ENCODE data around the gene QSOX1.

Gene QSOX1

GRCh38 chr1:180165096-180165495 is 10.4 kb downstream of the QSOX1 start:
- TF ChIP-seq, protein P1, sequence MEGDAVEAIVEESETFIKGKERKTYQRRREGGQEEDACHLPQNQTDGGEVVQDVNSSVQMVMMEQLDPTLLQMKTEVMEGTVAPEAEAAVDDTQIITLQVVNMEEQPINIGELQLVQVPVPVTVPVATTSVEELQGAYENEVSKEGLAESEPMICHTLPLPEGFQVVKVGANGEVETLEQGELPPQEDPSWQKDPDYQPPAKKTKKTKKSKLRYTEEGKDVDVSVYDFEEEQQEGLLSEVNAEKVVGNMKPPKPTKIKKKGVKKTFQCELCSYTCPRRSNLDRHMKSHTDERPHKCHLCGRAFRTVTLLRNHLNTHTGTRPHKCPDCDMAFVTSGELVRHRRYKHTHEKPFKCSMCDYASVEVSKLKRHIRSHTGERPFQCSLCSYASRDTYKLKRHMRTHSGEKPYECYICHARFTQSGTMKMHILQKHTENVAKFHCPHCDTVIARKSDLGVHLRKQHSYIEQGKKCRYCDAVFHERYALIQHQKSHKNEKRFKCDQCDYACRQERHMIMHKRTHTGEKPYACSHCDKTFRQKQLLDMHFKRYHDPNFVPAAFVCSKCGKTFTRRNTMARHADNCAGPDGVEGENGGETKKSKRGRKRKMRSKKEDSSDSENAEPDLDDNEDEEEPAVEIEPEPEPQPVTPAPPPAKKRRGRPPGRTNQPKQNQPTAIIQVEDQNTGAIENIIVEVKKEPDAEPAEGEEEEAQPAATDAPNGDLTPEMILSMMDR (conservative IDR thresholded peaks at IDR 0.05; ENCODE audit: low read depth, low read length) = no peak
- no peak overlapping the region for H2AFZ ChIP-seq (ENCODE audit: low read depth)

DNA sequence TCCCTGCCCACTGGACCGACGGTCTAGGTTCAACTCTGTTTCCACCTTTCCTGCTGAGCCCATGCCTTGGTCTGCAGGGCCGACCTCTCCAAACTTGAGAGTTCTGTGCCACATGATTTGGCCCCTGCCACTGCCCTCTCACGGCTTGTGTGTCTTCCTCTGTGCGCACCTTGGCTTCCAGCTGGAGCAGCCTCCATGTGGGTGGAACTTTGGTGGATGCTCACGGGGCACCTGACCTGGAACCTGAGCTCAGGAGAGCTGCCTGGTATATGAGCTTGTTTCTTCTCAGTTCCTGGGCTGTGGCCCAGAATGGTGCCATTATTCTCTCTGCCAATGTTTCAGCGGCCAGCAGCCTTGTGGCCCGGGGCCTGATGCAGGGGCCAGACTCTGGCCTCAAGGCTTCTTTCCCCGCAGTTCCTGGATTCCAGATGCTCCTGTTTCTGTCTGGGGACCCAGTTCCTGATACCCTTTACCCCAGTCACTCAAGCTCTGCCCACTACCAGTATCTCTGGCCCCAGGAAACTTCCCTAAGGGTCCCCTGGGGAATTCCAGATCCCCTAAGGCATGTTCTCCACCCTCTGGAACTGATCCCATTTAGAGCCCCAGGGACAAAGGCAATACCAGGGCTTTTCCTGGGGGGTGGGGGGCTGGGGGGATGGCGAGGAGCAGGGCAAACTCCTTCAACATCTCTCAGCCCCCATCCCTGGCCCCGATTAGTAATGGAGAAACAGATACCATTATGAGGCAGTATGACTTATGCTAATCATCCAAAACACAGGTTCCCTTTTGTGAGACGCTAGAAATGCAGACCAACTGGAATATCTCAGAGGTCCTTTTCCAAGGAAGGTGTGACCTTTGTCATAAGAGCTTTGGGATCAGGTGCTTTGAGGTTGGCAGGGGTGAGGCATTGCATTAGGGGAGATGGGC is 11.1 kb downstream of the QSOX1 start:
- Histone ChIP-seq H3K4me2 (no peak overlapping the region), H3K36me3 (ENCODE audit: insufficient read depth) (no peaks in the 10 kb centered on the region), H3K79me2 (ENCODE audit: insufficient read depth, low read depth) (no peaks in the 10 kb centered on the region), H2AFZ (ENCODE audit: low read depth) (no peak overlapping the region), H3K27ac (no peak overlapping the region), H3K4me1 (ENCODE audit: low read depth, poor library complexity, severe bottlenecking) (no peaks in the 10 kb centered on the region), H3K9ac (no peak overlapping the region), H4K20me1 (ENCODE audit: insufficient read depth) (no peaks in the 10 kb centered on the region), H3K4me3 (IDR thresholded peaks at IDR 0.05; ENCODE audit: insufficient read depth, low read depth, low read length) (no peak overlapping the region), H3K27me3 (ENCODE audit: insufficient read depth, low read depth) (no peaks in the 10 kb centered on the region)
- TF ChIP-seq, protein P1 (conservative IDR thresholded peaks at IDR 0.05; ENCODE audit: low read depth, low read length) = no peak

More at GRCh38 chr1:180165096-180165495, 10.4 kb downstream of the QSOX1 start:
- Histone ChIP-seq H3K4me1 (ENCODE audit: low read depth, poor library complexity, severe bottlenecking) (no peaks in the 10 kb centered on the region), H3K79me2 (ENCODE audit: insufficient read depth, low read depth) (no peaks in the 10 kb centered on the region), H3K4me2 (no peak overlapping the region), H3K4me3 (IDR thresholded peaks at IDR 0.05; ENCODE audit: insufficient read depth, low read depth, low read length) (no peak overlapping the region), H3K27ac (no peak overlapping the region), H3K36me3 (ENCODE audit: insufficient read depth) (no peaks in the 10 kb centered on the region), H3K9ac (no peak overlapping the region), H4K20me1 (ENCODE audit: insufficient read depth) (no peaks in the 10 kb centered on the region), H3K27me3 (ENCODE audit: insufficient read depth, low read depth) (no peaks in the 10 kb centered on the region)

GRCh38 chr1:180166436-180166800 is 11.7 kb downstream of the QSOX1 start:
- Histone ChIP-seq H3K27ac (no peak overlapping the region), H3K4me2 (no peak overlapping the region), H3K36me3 (ENCODE audit: insufficient read depth) (no peaks in the 10 kb centered on the region), H3K79me2 (ENCODE audit: insufficient read depth, low read depth) (no peaks in the 10 kb centered on the region), H3K9ac (no peak overlapping the region), H3K4me3 (IDR thresholded peaks at IDR 0.05; ENCODE audit: insufficient read depth, low read depth, low read length) (no peak overlapping the region), H3K4me1 (ENCODE audit: low read depth, poor library complexity, severe bottlenecking) (no peaks in the 10 kb centered on the region), H2AFZ (ENCODE audit: low read depth) (no peak overlapping the region), H4K20me1 (ENCODE audit: insufficient read depth) (no peaks in the 10 kb centered on the region), H3K27me3 (ENCODE audit: insufficient read depth, low read depth) (no peaks in the 10 kb centered on the region)
- TF ChIP-seq, protein P1 (conservative IDR thresholded peaks at IDR 0.05; ENCODE audit: low read depth, low read length) = no peak

DNA sequence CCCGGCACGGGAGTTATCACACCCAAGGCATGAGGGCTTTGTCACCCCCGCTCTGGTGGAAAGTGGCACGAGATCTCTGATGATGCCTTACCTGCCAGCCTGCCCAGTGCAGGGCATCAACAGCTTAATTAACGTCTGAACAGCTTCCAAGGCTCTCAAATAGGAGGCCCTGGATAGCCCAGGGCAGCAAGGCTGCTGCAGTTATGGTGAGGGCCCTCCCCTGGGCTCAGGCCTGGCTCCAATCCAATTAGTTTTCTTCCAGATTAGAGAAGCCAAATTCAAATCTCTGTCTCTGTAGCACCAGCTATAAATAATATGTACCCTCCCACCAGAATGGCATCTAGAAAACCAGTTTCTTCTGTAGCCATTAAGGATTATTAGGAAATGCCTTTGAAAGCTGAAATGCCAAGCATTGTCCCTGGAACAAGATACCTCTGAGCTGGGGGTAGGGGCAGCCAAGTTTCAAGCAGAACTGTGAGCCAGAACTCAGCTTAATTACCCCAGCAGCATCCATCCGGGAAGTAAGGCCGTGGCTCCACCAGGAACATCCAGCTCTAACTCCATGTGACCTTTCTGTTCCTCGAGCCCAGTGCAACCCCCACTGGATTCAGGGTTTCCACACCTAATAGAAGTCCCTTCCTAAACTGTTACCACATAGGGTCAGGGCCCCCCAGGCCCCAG is 12.5 kb downstream of the QSOX1 start:
- Histone ChIP-seq H3K27ac (no peak overlapping the region), H3K9ac (no peak overlapping the region), H3K36me3 (ENCODE audit: insufficient read depth) (no peaks in the 10 kb centered on the region), H2AFZ (ENCODE audit: low read depth) (no peak overlapping the region), H3K4me1 (ENCODE audit: low read depth, poor library complexity, severe bottlenecking) (no peaks in the 10 kb centered on the region), H3K4me2 (no peak overlapping the region), H3K79me2 (ENCODE audit: insufficient read depth, low read depth) (no peaks in the 10 kb centered on the region), H3K27me3 (ENCODE audit: insufficient read depth, low read depth) (no peaks in the 10 kb centered on the region), H3K4me3 (IDR thresholded peaks at IDR 0.05; ENCODE audit: insufficient read depth, low read depth, low read length) (no peak overlapping the region), H4K20me1 (ENCODE audit: insufficient read depth) (no peaks in the 10 kb centered on the region)
- TF ChIP-seq, protein P1 (conservative IDR thresholded peaks at IDR 0.05; ENCODE audit: low read depth, low read length) = no peak

All from KMS-11 (cell line).